HL-60 (cell line): ENCODE measurements around the gene HSPA12B.

Experiments used
- DNase-seq, 2 experiments: peaks; one replicate each; pipeline ENCODE4 v3.0.0-alpha.2; 2010 to 2020; ENCODE audit warnings: low read depth in 1 of 2, low spot score in 1 of 2
- H3K27ac ChIP-seq: fragments of 250-450 bp; sonication (Bioruptor Pico); replicated peaks from 2 replicates; pipeline ENCODE4 v1.5.1; 2020; ENCODE audit warnings: mild to moderate bottlenecking, moderate library complexity
- H3K27me3 ChIP-seq: fragments of 250-450 bp; sonication (Bioruptor Pico); 2 replicates; pipeline ENCODE4 v1.5.1; 2021; ENCODE audit warnings: mild to moderate bottlenecking, moderate library complexity; ENCODE audit not compliant: insufficient read depth, poor library complexity, severe bottlenecking
- H3K4me3 ChIP-seq: replicated peaks from 2 replicates; pipeline ENCODE4 v1.5.1; 2011; ENCODE audit warnings: mild to moderate bottlenecking, control low read depth, low read length; ENCODE audit not compliant: insufficient read depth
- GABPA ChIP-seq: IDR thresholded peaks from 2 replicates; pipeline ENCODE4 v1.6.1; 2012; ENCODE audit warnings: low read depth
- POLR2AphosphoS5 ChIP-seq: IDR thresholded peaks from 2 replicates; pipeline ENCODE4 v1.6.1; 2012; ENCODE audit warnings: low read depth
- SPI1 ChIP-seq: IDR thresholded peaks from 2 replicates; pipeline ENCODE4 v1.6.1; 2012; ENCODE audit warnings: low read depth, mild to moderate bottlenecking, borderline replicate concordance
- TF ChIP-seq, protein P1 (sequence below): IDR thresholded peaks from one replicate; pipeline ENCODE4 v1.5.1; 2011; ENCODE audit warnings: low read length, control low read depth, inconsistent platforms; ENCODE audit not compliant: insufficient read depth
- TF ChIP-seq, protein P2 (sequence below): IDR thresholded peaks from 2 replicates; pipeline ENCODE4 v1.6.1; 2012; ENCODE audit warnings: low read depth; ENCODE audit not compliant: insufficient replicate concordance

The HSPA12B gene

DNA sequence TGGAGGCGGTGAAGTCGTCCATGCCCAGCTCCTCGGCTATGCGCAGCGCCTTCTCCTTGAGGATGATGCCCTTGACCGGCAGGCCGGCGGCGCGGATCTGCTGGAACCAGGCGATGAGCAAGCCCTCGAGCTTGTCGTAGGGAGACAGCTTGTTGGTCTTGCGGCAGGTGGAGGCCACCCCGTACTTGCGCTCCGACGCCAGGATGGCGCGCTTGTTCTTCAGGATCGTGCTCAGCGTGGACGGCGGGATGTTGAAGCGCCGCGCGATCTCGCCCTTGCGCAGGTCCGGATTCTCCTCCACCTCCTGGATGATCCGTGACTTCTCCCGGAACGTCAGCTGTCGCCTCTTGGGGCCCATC is 53.6 kb downstream of the HSPA12B start:
- H3K4me3 ChIP-seq = peak overlapping the region; percentile 46
- H3K27me3 ChIP-seq = no peaks in the 10 kb centered on the region
- no peak overlapping the region; the same call in 1 of the 2 replicates for H3K27ac ChIP-seq
- TF ChIP-seq, protein P1, sequence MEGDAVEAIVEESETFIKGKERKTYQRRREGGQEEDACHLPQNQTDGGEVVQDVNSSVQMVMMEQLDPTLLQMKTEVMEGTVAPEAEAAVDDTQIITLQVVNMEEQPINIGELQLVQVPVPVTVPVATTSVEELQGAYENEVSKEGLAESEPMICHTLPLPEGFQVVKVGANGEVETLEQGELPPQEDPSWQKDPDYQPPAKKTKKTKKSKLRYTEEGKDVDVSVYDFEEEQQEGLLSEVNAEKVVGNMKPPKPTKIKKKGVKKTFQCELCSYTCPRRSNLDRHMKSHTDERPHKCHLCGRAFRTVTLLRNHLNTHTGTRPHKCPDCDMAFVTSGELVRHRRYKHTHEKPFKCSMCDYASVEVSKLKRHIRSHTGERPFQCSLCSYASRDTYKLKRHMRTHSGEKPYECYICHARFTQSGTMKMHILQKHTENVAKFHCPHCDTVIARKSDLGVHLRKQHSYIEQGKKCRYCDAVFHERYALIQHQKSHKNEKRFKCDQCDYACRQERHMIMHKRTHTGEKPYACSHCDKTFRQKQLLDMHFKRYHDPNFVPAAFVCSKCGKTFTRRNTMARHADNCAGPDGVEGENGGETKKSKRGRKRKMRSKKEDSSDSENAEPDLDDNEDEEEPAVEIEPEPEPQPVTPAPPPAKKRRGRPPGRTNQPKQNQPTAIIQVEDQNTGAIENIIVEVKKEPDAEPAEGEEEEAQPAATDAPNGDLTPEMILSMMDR = no peak
- TF ChIP-seq SPI1 (no peak), POLR2AphosphoS5 (no peak), GABPA (no peak)
- TF ChIP-seq, protein P2, sequence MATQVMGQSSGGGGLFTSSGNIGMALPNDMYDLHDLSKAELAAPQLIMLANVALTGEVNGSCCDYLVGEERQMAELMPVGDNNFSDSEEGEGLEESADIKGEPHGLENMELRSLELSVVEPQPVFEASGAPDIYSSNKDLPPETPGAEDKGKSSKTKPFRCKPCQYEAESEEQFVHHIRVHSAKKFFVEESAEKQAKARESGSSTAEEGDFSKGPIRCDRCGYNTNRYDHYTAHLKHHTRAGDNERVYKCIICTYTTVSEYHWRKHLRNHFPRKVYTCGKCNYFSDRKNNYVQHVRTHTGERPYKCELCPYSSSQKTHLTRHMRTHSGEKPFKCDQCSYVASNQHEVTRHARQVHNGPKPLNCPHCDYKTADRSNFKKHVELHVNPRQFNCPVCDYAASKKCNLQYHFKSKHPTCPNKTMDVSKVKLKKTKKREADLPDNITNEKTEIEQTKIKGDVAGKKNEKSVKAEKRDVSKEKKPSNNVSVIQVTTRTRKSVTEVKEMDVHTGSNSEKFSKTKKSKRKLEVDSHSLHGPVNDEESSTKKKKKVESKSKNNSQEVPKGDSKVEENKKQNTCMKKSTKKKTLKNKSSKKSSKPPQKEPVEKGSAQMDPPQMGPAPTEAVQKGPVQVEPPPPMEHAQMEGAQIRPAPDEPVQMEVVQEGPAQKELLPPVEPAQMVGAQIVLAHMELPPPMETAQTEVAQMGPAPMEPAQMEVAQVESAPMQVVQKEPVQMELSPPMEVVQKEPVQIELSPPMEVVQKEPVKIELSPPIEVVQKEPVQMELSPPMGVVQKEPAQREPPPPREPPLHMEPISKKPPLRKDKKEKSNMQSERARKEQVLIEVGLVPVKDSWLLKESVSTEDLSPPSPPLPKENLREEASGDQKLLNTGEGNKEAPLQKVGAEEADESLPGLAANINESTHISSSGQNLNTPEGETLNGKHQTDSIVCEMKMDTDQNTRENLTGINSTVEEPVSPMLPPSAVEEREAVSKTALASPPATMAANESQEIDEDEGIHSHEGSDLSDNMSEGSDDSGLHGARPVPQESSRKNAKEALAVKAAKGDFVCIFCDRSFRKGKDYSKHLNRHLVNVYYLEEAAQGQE = no peak
- no peak for DNase-seq

DNA sequence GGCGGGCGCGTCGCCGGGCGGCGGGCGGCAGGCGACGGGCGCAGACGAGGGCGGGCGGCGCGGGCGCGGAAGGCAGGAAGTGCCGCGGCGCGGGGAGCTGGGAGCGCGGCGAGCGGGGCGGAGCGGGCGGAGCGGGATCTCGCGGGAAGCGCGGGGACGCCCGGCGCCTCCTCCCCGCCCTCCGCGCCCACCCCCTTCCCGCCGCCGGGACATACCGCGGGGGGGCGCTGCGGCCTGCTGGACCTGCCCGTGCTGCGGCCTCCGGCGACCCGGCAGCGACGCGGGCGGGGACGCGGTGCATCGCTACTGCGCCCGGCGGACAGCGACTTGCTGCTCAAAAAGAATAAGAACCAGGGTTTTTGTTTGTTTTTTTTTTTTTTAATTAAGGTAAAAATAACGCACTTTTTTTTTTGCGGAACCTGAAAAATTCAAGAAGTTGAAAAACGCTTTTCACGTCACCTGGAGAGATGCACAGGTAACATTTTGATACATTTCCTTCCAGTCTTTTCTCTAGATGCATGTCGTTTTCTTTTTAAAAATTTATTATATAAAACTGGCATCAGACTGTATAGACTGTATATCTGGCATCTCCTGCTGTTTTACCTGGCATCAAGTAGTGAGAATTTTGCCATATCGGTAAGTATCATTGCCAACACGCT is 54.3 kb downstream of the HSPA12B start, which contains the start of gene CENPB:
Gene CENPB (minus strand): TSS at position 76 of the 659 bp plus-strand sequence. CDS start 257 bp downstream, outside the sequence.
- no peak within 1 kb of the TSS; the same call in 1 of the 2 replicates for H3K27ac ChIP-seq
- DNase-seq = peak; percentile 79 to 83
- TF ChIP-seq, protein P1 = peak; percentile 22
- TF ChIP-seq, protein P2 = peak; percentile 88
- no peak for TF ChIP-seq GABPA
- no peaks in the 10 kb centered on the region for H3K27me3 ChIP-seq
- H3K4me3 ChIP-seq = peak within 1 kb of the TSS; percentile 46

DNA sequence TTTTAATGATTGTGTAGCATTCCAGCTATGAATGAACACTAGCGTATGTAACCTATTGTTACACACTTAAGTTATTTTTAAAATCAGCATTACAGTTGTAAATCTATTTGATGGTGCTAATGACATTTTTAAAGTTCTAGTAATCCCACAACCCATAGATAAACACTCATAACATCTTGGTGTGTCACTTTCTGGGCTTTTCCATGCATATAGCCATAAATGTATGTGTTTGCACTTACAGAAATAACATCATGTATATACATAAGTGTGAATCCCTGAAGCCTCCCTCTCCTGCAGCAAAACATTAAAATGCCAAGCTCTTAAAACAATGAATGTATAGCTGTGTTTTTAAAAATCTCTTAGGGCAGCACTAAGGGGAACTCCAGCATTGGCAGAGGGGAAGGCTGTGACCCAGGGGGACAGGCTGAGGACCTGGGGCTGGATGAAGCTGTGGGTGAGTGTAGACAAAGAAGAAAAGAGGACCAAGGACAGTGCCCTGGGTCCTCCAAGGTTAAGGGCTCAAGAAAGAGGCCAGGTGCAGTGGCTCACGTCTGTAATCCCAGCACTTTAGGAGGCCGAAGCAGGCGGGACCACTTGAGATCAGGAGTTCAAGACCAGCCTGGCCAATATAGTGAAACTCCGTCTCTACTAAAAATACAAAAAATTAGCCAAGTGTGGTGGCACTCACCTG is 55.0 kb downstream of the HSPA12B start:
- no peak for DNase-seq
- no peak overlapping the region for H3K27ac ChIP-seq

More for the DNA sequence above, 55.0 kb downstream of the HSPA12B start:
- TF ChIP-seq, protein P1 = no peak
- TF ChIP-seq, protein P2 = peak; percentile 82
- Histone ChIP-seq H3K4me3 (peak overlapping the region; percentile 34), H3K27me3 (no peaks in the 10 kb centered on the region)
